HCT116 (cell line): Measurements from ENCODE around the gene CD99L2. TPM values are rescaled to one million over a fixed set of nuclear protein-coding genes. Genes with fewer than 3 reads are reported as not detected.

Source experiments
- ATAC-seq: fragments of 200-7000 bp; cut with Tn5 transposase; 2 replicates; pipeline ENCODE4 v1.9.1; 2020; ENCODE audit warnings: mild to moderate bottlenecking, moderate library complexity
- BruUV-seq: library from RNA; stranded (reverse); fragments of 400-500 nt; replicated peaks from 2 replicates; lab custom pipeline; 2021; lab: Mats Ljungman, UMichigan
- CTCF ChIA-PET: fragments of 300-600 bp; sonication (Branson Sonifier 250); formaldehyde crosslinking; loops from one replicate; lab custom pipeline; 2021; ENCODE audit warnings: antibody characterized with exemption; lab: Charles Lee
- POLR2A ChIA-PET: fragments of 300-600, 350-600 bp; sonication (Branson Sonifier 250); formaldehyde crosslinking; loops from one replicate; lab custom pipeline; 2021; ENCODE audit warnings: antibody characterized with exemption; lab: Charles Lee
- RAD21 ChIA-PET, 2 experiments: fragments of 300-600 bp; sonication (Branson Sonifier 250); formaldehyde crosslinking; loops; one replicate each; lab custom pipeline; 2023; ENCODE audit warnings: low total read pairs in 2 of 2; ENCODE audit not compliant: uncharacterized antibody in 2 of 2, unreplicated experiment in 2 of 2, low non-redundant PET in 1 of 2; lab: Charles Lee
- DNase-seq: peaks from one replicate; pipeline ENCODE4 v3.0.0-alpha.2; 2010; ENCODE audit warnings: low read depth, low spot score
- H2AFZ ChIP-seq: fragments of 200-600 bp; shearing (Covaris generic), sonication (generic); 2 replicates; pipeline ENCODE4 v1.6.1; 2017; ENCODE audit warnings: low read depth, mixed run types, mixed read lengths, antibody characterized with exemption, low read length; ENCODE audit not compliant: poor library complexity, severe bottlenecking
- H3K27ac ChIP-seq: 2 replicates; pipeline ENCODE4 v1.5.1; 2012; ENCODE audit warnings: low read depth, low read length
- H3K27me3 ChIP-seq: fragments of 200-600 bp; sonication (generic); 2 replicates; pipeline ENCODE4 v1.6.1; 2016; ENCODE audit warnings: mixed run types, low read length, mixed read lengths; ENCODE audit not compliant: insufficient read depth
- H3K36me3 ChIP-seq, 2 experiments: fragments of 200-500 bp in 1 of 2; fragments of 200-600 bp in 1 of 2; sonication (Bioruptor generic) in 1 of 2; sonication (generic) in 1 of 2; 2 replicates each; pipeline versions ENCODE4 v1.5.1 to v1.6.1; 2014 to 2016; ENCODE audit warnings: low read length in 2 of 2, inconsistent platforms in 1 of 2, mixed read lengths in 1 of 2, mixed run types in 1 of 2; ENCODE audit not compliant: insufficient read depth in 2 of 2, control insufficient read depth in 1 of 2
- H3K4me1 ChIP-seq, 2 experiments: fragments of 200-600 bp in 1 of 2; sonication (generic) in 1 of 2; 2 replicates each; pipeline versions ENCODE4 v1.5.1 to v1.6.1; 2012 to 2017; ENCODE audit warnings: low read length in 2 of 2, inconsistent platforms in 1 of 2, mild to moderate bottlenecking in 1 of 2, mixed read lengths in 1 of 2, mixed run types in 1 of 2, moderate library complexity in 1 of 2; ENCODE audit not compliant: insufficient read depth in 2 of 2, control insufficient read depth in 1 of 2
- H3K4me2 ChIP-seq: fragments of 200-600 bp; sonication (generic); 2 replicates; pipeline ENCODE4 v1.6.1; 2017; ENCODE audit warnings: mixed run types, low read length, mixed read lengths
- H3K4me3 ChIP-seq, 2 experiments: fragments of 200-600 bp in 1 of 2; sonication (generic) in 1 of 2; replicated peaks in 1 of 2; 2 replicates each; pipeline ENCODE4 v1.5.1; 2011 to 2016; ENCODE audit warnings: low read length in 2 of 2, control low read depth in 1 of 2, low read depth in 1 of 2, mild to moderate bottlenecking in 1 of 2, mixed read lengths in 1 of 2, mixed run types in 1 of 2
- H3K79me2 ChIP-seq: fragments of 200-600 bp; sonication (generic); 2 replicates; pipeline ENCODE4 v1.6.1; 2017; ENCODE audit warnings: mild to moderate bottlenecking, mixed run types, low read length, moderate library complexity, mixed read lengths; ENCODE audit not compliant: insufficient read depth
- H3K9ac ChIP-seq: fragments of 200-600 bp; sonication (generic); 2 replicates; pipeline ENCODE4 v1.6.1; 2016; ENCODE audit warnings: low read length, mixed read lengths
- H3K9me2 ChIP-seq: fragments of 200-600 bp; sonication (generic), shearing (Covaris generic); 2 replicates; pipeline ENCODE4 v1.6.1; 2017; ENCODE audit warnings: mixed run types, mild to moderate bottlenecking, moderate library complexity; ENCODE audit not compliant: insufficient read depth
- H3K9me3 ChIP-seq, 2 experiments: fragments of 200-500 bp in 1 of 2; fragments of 200-600 bp in 1 of 2; sonication (Bioruptor generic) in 1 of 2; sonication (generic) in 1 of 2; 2 replicates each; pipeline ENCODE4 v1.6.1; 2014 to 2017; ENCODE audit warnings: low read length in 2 of 2, mixed read lengths in 2 of 2, inconsistent platforms in 1 of 2, low read depth in 1 of 2, mild to moderate bottlenecking in 1 of 2, mixed run types in 1 of 2, moderate library complexity in 1 of 2; ENCODE audit not compliant: control insufficient read depth in 1 of 2, insufficient read depth in 1 of 2
- H4K20me1 ChIP-seq: fragments of 200-600 bp; sonication (generic), shearing (Covaris generic); 2 replicates; pipeline ENCODE4 v1.6.1; 2017; ENCODE audit warnings: mixed run types, mild to moderate bottlenecking, moderate library complexity; ENCODE audit not compliant: insufficient read depth
- CBX3 ChIP-seq: IDR thresholded peaks from 2 replicates; pipeline ENCODE4 v1.6.1; 2012; ENCODE audit warnings: low read depth
- CEBPB ChIP-seq: IDR thresholded peaks from 2 replicates; pipeline ENCODE4 v1.6.1; 2012; ENCODE audit warnings: low read depth
- ELF1 ChIP-seq: IDR thresholded peaks from 2 replicates; pipeline ENCODE4 v1.6.1; 2012; ENCODE audit warnings: low read depth, borderline replicate concordance
- EZH2 ChIP-seq: fragments of 200-600 bp; sonication (generic); IDR thresholded peaks from 2 replicates; pipeline ENCODE4 v1.6.1; 2017; ENCODE audit warnings: antibody characterized with exemption, mixed run types
- FOSL1 ChIP-seq: IDR thresholded peaks from 2 replicates; pipeline ENCODE4 v1.6.1; 2012; ENCODE audit warnings: low read depth
- POLR2AphosphoS5 ChIP-seq: IDR thresholded peaks from 2 replicates; pipeline ENCODE4 v1.6.1; 2011; ENCODE audit warnings: mild to moderate bottlenecking, low read depth, low read length, moderate library complexity
- SRF ChIP-seq: IDR thresholded peaks from 2 replicates; pipeline ENCODE4 v1.6.1; 2012; ENCODE audit warnings: low read depth
- intact Hi-C: fragments of 100-400 bp; cut with micrococcal nuclease; formaldehyde crosslinking; loops from 2 replicates; pipeline ENCODE4 v1.10.0; 2022
- total RNA-seq: library from RNA; stranded (reverse); gene quantifications from one replicate; pipeline ENCODE4 v1.2.1, GENCODE V29; 2021; ENCODE audit not compliant: unreplicated experiment
- TF ChIP-seq, protein P1 (sequence below), 3 experiments: fragments of 200-600 bp in 1 of 3; sonication (generic) in 1 of 3; IDR thresholded peaks in 2 of 3; conservative IDR thresholded peaks in 1 of 3; 2 replicates each; pipeline ENCODE4 v1.5.1; 2012 to 2017; ENCODE audit warnings: low read depth in 2 of 3, low read length in 2 of 3, antibody characterized with exemption in 1 of 3, borderline replicate concordance in 1 of 3, control low read depth in 1 of 3, mild to moderate bottlenecking in 1 of 3, mixed read lengths in 1 of 3, mixed run types in 1 of 3, moderate library complexity in 1 of 3; ENCODE audit not compliant: insufficient read depth in 1 of 3
- TF ChIP-seq, protein P2 (sequence below): IDR thresholded peaks from 2 replicates; pipeline ENCODE4 v1.6.1; 2012
- TF ChIP-seq, protein P3 (sequence below): IDR thresholded peaks from 2 replicates; pipeline ENCODE4 v1.6.1; 2012; ENCODE audit warnings: low read depth

CD99L2 gene
- total RNA-seq, 1 experiment from 2014 or later, result 6.2 TPM

DNA sequence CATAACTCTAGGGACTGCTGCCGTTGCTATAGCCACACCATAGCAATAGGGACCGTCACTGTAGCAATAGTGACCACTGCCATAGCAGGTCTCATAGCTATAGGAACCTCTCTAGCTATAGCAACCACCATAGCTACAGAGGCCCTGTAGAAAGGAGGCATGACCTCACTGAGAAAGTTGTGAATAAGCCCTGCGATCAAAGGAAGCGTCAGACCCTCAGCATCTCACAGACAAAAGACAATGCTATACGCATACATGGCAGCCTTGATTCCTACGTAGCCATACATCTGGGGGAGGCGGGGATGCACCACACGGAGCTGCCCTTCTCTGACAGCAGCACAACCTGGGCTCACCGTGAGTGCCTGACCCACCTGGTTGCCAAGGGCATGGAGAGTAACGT, 116.8 kb downstream of the CD99L2 start:
- Histone ChIP-seq H4K20me1 (no peaks in the 10 kb centered on the region), H3K4me1 (no peaks in the 10 kb centered on the region), H3K9me3 (no peaks in the 10 kb centered on the region), H3K9me2 (no peaks in the 10 kb centered on the region), H3K4me3 (no peak overlapping the region), H3K9ac (no peak overlapping the region), H3K27ac (no peak overlapping the region), H3K27me3 (no peaks in the 10 kb centered on the region), H3K36me3 (no peaks in the 10 kb centered on the region; a peak in 1 of 4 replicates), H2AFZ (no peak overlapping the region), H3K4me2 (no peak overlapping the region), H3K79me2 (no peaks in the 10 kb centered on the region)
- intact Hi-C loops, result no loop called here
- BruUV-seq, result no TSS peak
- CTCF ChIA-PET, result no interaction called here
- ATAC-seq (no peak), DNase-seq (no peak)
- TF ChIP-seq, protein P1, sequence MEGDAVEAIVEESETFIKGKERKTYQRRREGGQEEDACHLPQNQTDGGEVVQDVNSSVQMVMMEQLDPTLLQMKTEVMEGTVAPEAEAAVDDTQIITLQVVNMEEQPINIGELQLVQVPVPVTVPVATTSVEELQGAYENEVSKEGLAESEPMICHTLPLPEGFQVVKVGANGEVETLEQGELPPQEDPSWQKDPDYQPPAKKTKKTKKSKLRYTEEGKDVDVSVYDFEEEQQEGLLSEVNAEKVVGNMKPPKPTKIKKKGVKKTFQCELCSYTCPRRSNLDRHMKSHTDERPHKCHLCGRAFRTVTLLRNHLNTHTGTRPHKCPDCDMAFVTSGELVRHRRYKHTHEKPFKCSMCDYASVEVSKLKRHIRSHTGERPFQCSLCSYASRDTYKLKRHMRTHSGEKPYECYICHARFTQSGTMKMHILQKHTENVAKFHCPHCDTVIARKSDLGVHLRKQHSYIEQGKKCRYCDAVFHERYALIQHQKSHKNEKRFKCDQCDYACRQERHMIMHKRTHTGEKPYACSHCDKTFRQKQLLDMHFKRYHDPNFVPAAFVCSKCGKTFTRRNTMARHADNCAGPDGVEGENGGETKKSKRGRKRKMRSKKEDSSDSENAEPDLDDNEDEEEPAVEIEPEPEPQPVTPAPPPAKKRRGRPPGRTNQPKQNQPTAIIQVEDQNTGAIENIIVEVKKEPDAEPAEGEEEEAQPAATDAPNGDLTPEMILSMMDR (IDR thresholded peaks at IDR 0.05 in 2 of 3, conservative IDR thresholded peaks at IDR 0.05 in 1 of 3; ENCODE audit: borderline replicate concordance in 1 of 3, insufficient read depth in 1 of 3, low read depth in 2 of 3, low read length in 2 of 3), result no peak
- no peak for TF ChIP-seq POLR2AphosphoS5
- TF ChIP-seq FOSL1, result no peak
- no peak for TF ChIP-seq CBX3
- TF ChIP-seq CEBPB, result no peak
- TF ChIP-seq, protein P2, sequence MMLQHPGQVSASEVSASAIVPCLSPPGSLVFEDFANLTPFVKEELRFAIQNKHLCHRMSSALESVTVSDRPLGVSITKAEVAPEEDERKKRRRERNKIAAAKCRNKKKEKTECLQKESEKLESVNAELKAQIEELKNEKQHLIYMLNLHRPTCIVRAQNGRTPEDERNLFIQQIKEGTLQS, result no peak
- TF ChIP-seq, protein P3, sequence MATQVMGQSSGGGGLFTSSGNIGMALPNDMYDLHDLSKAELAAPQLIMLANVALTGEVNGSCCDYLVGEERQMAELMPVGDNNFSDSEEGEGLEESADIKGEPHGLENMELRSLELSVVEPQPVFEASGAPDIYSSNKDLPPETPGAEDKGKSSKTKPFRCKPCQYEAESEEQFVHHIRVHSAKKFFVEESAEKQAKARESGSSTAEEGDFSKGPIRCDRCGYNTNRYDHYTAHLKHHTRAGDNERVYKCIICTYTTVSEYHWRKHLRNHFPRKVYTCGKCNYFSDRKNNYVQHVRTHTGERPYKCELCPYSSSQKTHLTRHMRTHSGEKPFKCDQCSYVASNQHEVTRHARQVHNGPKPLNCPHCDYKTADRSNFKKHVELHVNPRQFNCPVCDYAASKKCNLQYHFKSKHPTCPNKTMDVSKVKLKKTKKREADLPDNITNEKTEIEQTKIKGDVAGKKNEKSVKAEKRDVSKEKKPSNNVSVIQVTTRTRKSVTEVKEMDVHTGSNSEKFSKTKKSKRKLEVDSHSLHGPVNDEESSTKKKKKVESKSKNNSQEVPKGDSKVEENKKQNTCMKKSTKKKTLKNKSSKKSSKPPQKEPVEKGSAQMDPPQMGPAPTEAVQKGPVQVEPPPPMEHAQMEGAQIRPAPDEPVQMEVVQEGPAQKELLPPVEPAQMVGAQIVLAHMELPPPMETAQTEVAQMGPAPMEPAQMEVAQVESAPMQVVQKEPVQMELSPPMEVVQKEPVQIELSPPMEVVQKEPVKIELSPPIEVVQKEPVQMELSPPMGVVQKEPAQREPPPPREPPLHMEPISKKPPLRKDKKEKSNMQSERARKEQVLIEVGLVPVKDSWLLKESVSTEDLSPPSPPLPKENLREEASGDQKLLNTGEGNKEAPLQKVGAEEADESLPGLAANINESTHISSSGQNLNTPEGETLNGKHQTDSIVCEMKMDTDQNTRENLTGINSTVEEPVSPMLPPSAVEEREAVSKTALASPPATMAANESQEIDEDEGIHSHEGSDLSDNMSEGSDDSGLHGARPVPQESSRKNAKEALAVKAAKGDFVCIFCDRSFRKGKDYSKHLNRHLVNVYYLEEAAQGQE, result no peak
- no peak for TF ChIP-seq EZH2
- no peak for TF ChIP-seq ELF1
- TF ChIP-seq SRF, result no peak
- RAD21 ChIA-PET, result no interaction called here
- POLR2A ChIA-PET, result no interaction called here
